Endothelial cell of umbilical vein (primary cell): Measurements from ENCODE around the gene MAPKAP1. TPM values are rescaled to one million over a fixed set of nuclear protein-coding genes. Genes with fewer than 3 reads are reported as not detected.

ENCODE experiments used
- BruUV-seq: library from RNA; stranded (reverse); fragments of 400-500 nt; replicated peaks from 2 replicates; lab custom pipeline; 2021; lab: Mats Ljungman, UMichigan
- CTCF ChIA-PET: fragments of 300-600, 350-600 bp; sonication (Branson Sonifier 250); formaldehyde crosslinking; loops from one replicate; lab custom pipeline; 2021; ENCODE audit warnings: antibody characterized with exemption, inconsistent platforms; lab: Charles Lee
- POLR2A ChIA-PET: fragments of 300-600, 350-600 bp; sonication (Branson Sonifier 250); formaldehyde crosslinking; loops from one replicate; lab custom pipeline; 2021; ENCODE audit warnings: antibody characterized with exemption, inconsistent platforms; lab: Charles Lee
- DNase-seq: peaks from one replicate; pipeline ENCODE4 v3.0.0-alpha.2; 2011; ENCODE audit warnings: low read depth, low spot score
- FAIRE-seq: peaks from 2 replicates; lab custom pipeline; 2011; peaks lifted over from hg19 to GRCh38; lab: Jason Lieb, UNC
- H2AFZ ChIP-seq: 2 replicates; pipeline ENCODE4 v1.6.0; 2012; ENCODE audit warnings: low read depth, low read length, control low read depth, inconsistent platforms
- H3K27ac ChIP-seq: 2 replicates; pipeline ENCODE4 v1.5.1; 2011; ENCODE audit warnings: low read depth, mild to moderate bottlenecking, control low read depth, low read length, moderate library complexity; ENCODE audit not compliant: insufficient read depth
- H3K27me3 ChIP-seq, 2 experiments: 2 replicates each; pipeline versions ENCODE4 v1.6.0 to v1.6.1; 2011; ENCODE audit warnings: low read length in 2 of 2, mixed read lengths in 1 of 2; ENCODE audit not compliant: control insufficient read depth in 2 of 2, insufficient read depth in 2 of 2
- H3K36me3 ChIP-seq, 2 experiments: 2 replicates in 1 of 2; 3 replicates in 1 of 2; pipeline ENCODE4 v1.5.1; 2011; ENCODE audit warnings: low read length in 2 of 2, mild to moderate bottlenecking in 1 of 2, moderate library complexity in 1 of 2; ENCODE audit not compliant: control insufficient read depth in 2 of 2, insufficient read depth in 2 of 2; ENCODE audit errors: extremely low read depth in 1 of 2
- H3K4me1 ChIP-seq: 3 replicates; pipeline ENCODE4 v1.5.1; 2011; ENCODE audit warnings: mild to moderate bottlenecking, low read length; ENCODE audit not compliant: control insufficient read depth, insufficient read depth; ENCODE audit errors: extremely low read depth
- H3K4me2 ChIP-seq: 2 replicates; pipeline ENCODE4 v1.6.1; 2011; ENCODE audit warnings: low read length, control low read depth, mixed read lengths; ENCODE audit not compliant: insufficient read depth
- H3K4me3 ChIP-seq, 3 experiments: fragments of 200-600 bp in 1 of 3; sonication (generic), shearing (Covaris generic) in 1 of 3; replicated peaks in 1 of 3; 2 replicates each; pipeline ENCODE4 v1.5.1; 2011 to 2016; ENCODE audit warnings: control low read depth in 3 of 3, low read length in 3 of 3, mild to moderate bottlenecking in 2 of 3, inconsistent platforms in 1 of 3, low read depth in 1 of 3, moderate library complexity in 1 of 3; ENCODE audit not compliant: insufficient read depth in 1 of 3
- H3K79me2 ChIP-seq: 2 replicates; pipeline ENCODE4 v1.6.0; 2012; ENCODE audit warnings: low read length, inconsistent platforms; ENCODE audit not compliant: control insufficient read depth, insufficient read depth
- H3K9ac ChIP-seq: replicated peaks from 2 replicates; pipeline ENCODE3; 2011; ENCODE audit warnings: low read length, control low read depth; ENCODE audit not compliant: insufficient read depth; ENCODE audit errors: extremely low read depth
- H3K9me1 ChIP-seq: replicated peaks from 3 replicates; pipeline ENCODE4 v1.6.0; 2011; ENCODE audit warnings: mild to moderate bottlenecking, low read length; ENCODE audit not compliant: control insufficient read depth, insufficient read depth; ENCODE audit errors: extremely low read depth
- H3K9me3 ChIP-seq: replicated peaks from 2 replicates; pipeline ENCODE4 v1.5.1; 2012; ENCODE audit warnings: low read length, inconsistent platforms; ENCODE audit not compliant: control insufficient read depth, insufficient read depth
- H4K20me1 ChIP-seq: replicated peaks from 2 replicates; pipeline ENCODE3; 2011; ENCODE audit warnings: mild to moderate bottlenecking, low read length; ENCODE audit not compliant: control insufficient read depth, insufficient read depth; ENCODE audit errors: extremely low read depth
- CTCF ChIP-seq, 2 donors: IDR thresholded peaks; 1 replicate in 1 of 2; 2 replicates in 1 of 2; pipeline ENCODE4 v1.5.1; 2011; ENCODE audit warnings: low read length in 2 of 2, mild to moderate bottlenecking in 2 of 2, moderate library complexity in 2 of 2, control low read depth in 1 of 2, inconsistent platforms in 1 of 2, low read depth in 1 of 2; ENCODE audit not compliant: insufficient read depth in 1 of 2; ENCODE audit errors: extremely low read depth in 1 of 2
- EZH2 ChIP-seq: IDR thresholded peaks from 2 replicates; pipeline ENCODE4 v1.6.1; 2012; ENCODE audit warnings: borderline replicate concordance, low read depth, mild to moderate bottlenecking, moderate library complexity, low read length, inconsistent platforms; ENCODE audit not compliant: severe bottlenecking
- FOS ChIP-seq: IDR thresholded peaks from 2 replicates; pipeline ENCODE4 v1.6.1; 2011; ENCODE audit warnings: mild to moderate bottlenecking, low read length, moderate library complexity, borderline replicate concordance; ENCODE audit not compliant: insufficient read depth
- GATA2 ChIP-seq: IDR thresholded peaks from 2 replicates; pipeline ENCODE4 v1.7.0; 2011; ENCODE audit warnings: low read depth, mild to moderate bottlenecking, moderate library complexity, mixed read lengths, low read length; ENCODE audit not compliant: insufficient read length, insufficient read depth
- JUN ChIP-seq: IDR thresholded peaks from 2 replicates; pipeline ENCODE4 v1.6.1; 2011; ENCODE audit warnings: borderline replicate concordance, low read depth; ENCODE audit not compliant: insufficient read length, insufficient read depth
- MYC ChIP-seq: IDR thresholded peaks from one replicate; pipeline ENCODE4 v1.6.1; 2011; ENCODE audit warnings: mild to moderate bottlenecking, low read depth, low read length
- POLR2A ChIP-seq: IDR thresholded peaks from 2 replicates; pipeline ENCODE4 v1.6.1; 2012; ENCODE audit warnings: low read depth, mild to moderate bottlenecking, control low read depth, low read length
- POLR2AphosphoS5 ChIP-seq: IDR thresholded peaks from 2 replicates; pipeline ENCODE4 v1.6.1; 2012; ENCODE audit warnings: low read depth, mild to moderate bottlenecking, control low read depth, low read length, moderate library complexity; ENCODE audit not compliant: insufficient read depth
- dilution Hi-C: fragments of 300-500 bp; cut with MboI; formaldehyde crosslinking; loops from one replicate; pipeline ENCODE4 v1.15.0; 2019; ENCODE audit warnings: low sequenced_read_pairs; ENCODE audit not compliant: extremely low pct_ligation_motif_present
- intact Hi-C: fragments of 100-400 bp; cut with micrococcal nuclease; formaldehyde crosslinking; loops from one replicate; pipeline ENCODE4 v1.10.0; 2022
- polyA plus RNA-seq, 4 experiments: library from polyadenylated mRNA; depleted of rRNA in 3 of 4; stranded (reverse) in 3 of 4; unstranded in 1 of 4; fragments of >200 nt; gene quantifications; 2 replicates each; pipeline versions ENCODE4 v1.2.1 to v1.2.3, GENCODE V29; 2011 to 2012; ENCODE audit warnings: missing spikeins in 1 of 4
- total RNA-seq: library from RNA; stranded (reverse); gene quantifications from 2 replicates; pipeline ENCODE4 v1.2.3, GENCODE V29; 2021
- TF ChIP-seq, protein P1 (sequence below): IDR thresholded peaks from 2 replicates; pipeline ENCODE4 v1.6.1; 2011; ENCODE audit not compliant: insufficient read depth, insufficient read length

MAPKAP1 gene
- total and polyA plus RNA-seq, 2 donors (not counting 3 experiments of a cell fraction or from before 2014, with no cell fraction given), result 61.9 to 99.1 TPM

GRCh38 chr9:125644819-125645507 lies 62.0 kb downstream of the MAPKAP1 start:
- Histone ChIP-seq H3K9ac (no peak overlapping the region), H3K27me3 (no peaks in the 10 kb centered on the region), H3K9me1 (no peaks in the 10 kb centered on the region), H3K4me1 (peaks cover 41% of the 10 kb centered on the region), H2AFZ (no peak overlapping the region), H3K9me3 (no peaks in the 10 kb centered on the region), H3K79me2 (peaks cover 50% of the 10 kb centered on the region), H4K20me1 (no peaks in the 10 kb centered on the region), H3K4me3 (no peak overlapping the region), H3K36me3 (no peaks in the 10 kb centered on the region), H3K4me2 (no peak overlapping the region), H3K27ac (no peak overlapping the region)
- no peak for DNase-seq
- CTCF ChIA-PET, result no interaction called here
- dilution Hi-C loops (no loop called here), intact Hi-C loops (no loop called here)
- FAIRE-seq, result no peak
- no TSS peak for BruUV-seq
- POLR2A ChIA-PET, result no interaction called here
- TF ChIP-seq MYC (no peak), POLR2A (no peak), EZH2 (no peak), GATA2 (no peak), CTCF (IDR thresholded peaks at IDR 0.05; ENCODE audit: extremely low read depth in 1 of 2, insufficient read depth in 1 of 2, low read depth in 1 of 2, low read length in 2 of 2) (no peak), JUN (no peak), POLR2AphosphoS5 (no peak), FOS (no peak)
- TF ChIP-seq, protein P1, sequence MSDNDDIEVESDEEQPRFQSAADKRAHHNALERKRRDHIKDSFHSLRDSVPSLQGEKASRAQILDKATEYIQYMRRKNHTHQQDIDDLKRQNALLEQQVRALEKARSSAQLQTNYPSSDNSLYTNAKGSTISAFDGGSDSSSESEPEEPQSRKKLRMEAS, result no peak
